GM18505 (cell line): ENCODE data around the gene PPIE.

Experiments used
- ATAC-seq: cut with Tn5 transposase; IDR thresholded peaks from one replicate; pipeline ENCODE4 v1.9.1; 2021; ENCODE audit not compliant: unreplicated experiment
- POLR2A ChIP-seq: IDR thresholded peaks from 4 replicates; pipeline ENCODE4 v1.6.1; 2011; ENCODE audit warnings: borderline replicate concordance; ENCODE audit not compliant: insufficient read depth, insufficient read length; ENCODE audit errors: extremely low read depth

PPIE gene

GRCh38 chr1:39727932-39728317 is 10.8 kb upstream of the PPIE start:
- TF ChIP-seq POLR2A: no peak
- ATAC-seq: no peak

GRCh38 chr1:39729030-39729429 is 9.7 kb upstream of the PPIE start:
- TF ChIP-seq POLR2A: no peak
- ATAC-seq: no peak

GRCh38 chr1:39729842-39730241 is 8.8 kb upstream of the PPIE start:
- no peak for TF ChIP-seq POLR2A
- no peak for ATAC-seq

GRCh38 chr1:39732730-39733129 is 6.0 kb upstream of the PPIE start:
- no peak for ATAC-seq
- no peak for TF ChIP-seq POLR2A

GRCh38 chr1:39733161-39733560 is 5.5 kb upstream of the PPIE start:
- no peak for ATAC-seq

GRCh38 chr1:39735731-39736130 is 3.0 kb upstream of the PPIE start:
- TF ChIP-seq POLR2A: no peak
- ATAC-seq: no peak

More at GRCh38 chr1:39733161-39733560, 5.5 kb upstream of the PPIE start:
- no peak for TF ChIP-seq POLR2A

GRCh38 chr1:39737546-39738169 is 1.0 kb upstream of the PPIE start:
- no peak for ATAC-seq
- no peak for TF ChIP-seq POLR2A

- no peak for TF ChIP-seq POLR2A
- ATAC-seq: no peak
Observed at GRCh38 chr1:39745016-39745670, 6.5 kb downstream of the PPIE start.

- no peak for ATAC-seq
- TF ChIP-seq POLR2A: no peak
Observed at GRCh38 chr1:39751595-39751994, 12.9 kb downstream of the PPIE start.

- TF ChIP-seq POLR2A: no peak
- ATAC-seq: no peak
Observed at GRCh38 chr1:39752703-39753102, 14.0 kb downstream of the PPIE start.

GRCh38 chr1:39753132-39754025 is 14.7 kb downstream of the PPIE start:
- ATAC-seq: no peak
- TF ChIP-seq POLR2A: no peak

- TF ChIP-seq POLR2A: no peak
- no peak for ATAC-seq
Observed at GRCh38 chr1:39754026-39754570, 15.4 kb downstream of the PPIE start.

GRCh38 chr1:39754906-39755504 is 16.3 kb downstream of the PPIE start:
- ATAC-seq: no peak
- no peak for TF ChIP-seq POLR2A
